Activated T-helper 1 cell treated with anti-CD3 and anti-CD28 coated beads, Interleukin-2, amount 50 U/mL, for 16 hours (primary cell): ENCODE results near the gene NIT1.
"Not testable (repeated sequence)": the region's sequence is repeated elsewhere in the genome, so short reads cannot be mapped to it uniquely, and the experiment has no call there.

Experiments used
- DNase-seq, 2 donors: peaks; one replicate each; pipeline ENCODE4 v3.0.0-alpha.2; 2020; ENCODE audit warnings: low read depth in 1 of 2, low spot score in 1 of 2

Gene NIT1

DNA sequence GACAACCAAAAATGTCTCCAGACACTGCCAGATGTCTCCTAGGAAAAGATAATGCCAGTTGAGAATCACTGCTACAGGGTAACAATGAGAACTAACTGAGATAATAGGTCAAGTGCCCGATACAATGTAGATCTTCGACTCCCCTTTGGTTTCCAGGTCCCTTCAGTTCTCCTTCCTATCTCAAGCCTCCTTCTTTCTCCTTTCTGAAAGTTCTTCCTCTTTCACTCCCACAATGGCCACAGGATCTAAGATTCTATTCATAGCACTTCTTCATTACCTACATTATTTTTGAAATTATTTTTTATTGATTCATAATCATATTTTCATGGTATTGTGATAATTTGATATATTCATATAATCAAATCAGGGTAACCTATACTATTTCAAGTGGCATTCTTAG is 6.4 kb upstream of the NIT1 start:
- DNase-seq: no peak

- DNase-seq: no peak
Measured at GRCh38 chr1:161113915-161114314, 4.0 kb upstream of the NIT1 start.

DNA sequence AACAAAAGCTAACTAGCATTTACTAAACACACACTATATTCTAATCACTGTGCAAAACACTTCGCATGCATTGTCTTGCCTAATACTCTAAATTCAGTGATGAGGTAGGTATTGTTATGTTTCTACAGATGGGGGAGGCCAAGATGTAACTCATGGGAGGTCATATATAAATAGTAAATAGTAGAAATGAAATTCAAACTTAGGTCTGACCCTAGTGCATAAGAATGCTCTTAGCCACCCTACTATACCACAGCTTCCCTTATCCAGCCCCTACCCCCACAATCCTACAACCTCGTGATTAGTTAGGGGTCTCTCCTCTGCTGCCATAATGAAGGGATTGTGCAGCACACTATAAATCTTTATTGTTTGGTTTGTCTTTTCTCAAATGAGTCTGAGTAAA is 3.3 kb upstream of the NIT1 start:
- no peak for DNase-seq

DNA sequence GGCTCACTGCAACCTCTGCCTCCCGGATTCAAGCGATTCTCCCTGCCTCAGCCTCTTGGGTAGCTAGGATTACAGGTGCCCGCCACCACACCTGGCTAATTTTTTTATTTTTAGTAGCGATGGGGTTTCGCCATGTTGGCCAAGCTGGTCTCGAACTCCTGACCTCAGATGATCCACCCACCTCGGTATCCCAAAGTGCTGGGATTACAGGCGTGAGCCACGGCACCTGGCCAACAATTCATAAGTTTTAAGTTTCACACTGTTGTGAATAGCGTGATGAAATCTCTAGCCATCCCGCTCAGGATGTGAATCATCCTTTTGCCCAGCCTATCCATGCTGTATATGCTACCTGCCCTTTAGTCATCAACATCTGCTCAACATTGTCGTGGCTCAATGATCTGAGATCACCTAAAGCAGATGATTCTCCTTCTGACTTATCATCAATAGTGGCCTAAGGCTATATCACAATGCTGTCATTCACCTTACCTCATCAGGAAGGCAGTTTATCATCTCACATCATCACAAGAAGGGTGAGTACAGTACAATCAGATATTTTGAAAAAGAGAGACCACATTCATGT is 2.7 kb upstream of the NIT1 start:
- DNase-seq: no peak

DNA sequence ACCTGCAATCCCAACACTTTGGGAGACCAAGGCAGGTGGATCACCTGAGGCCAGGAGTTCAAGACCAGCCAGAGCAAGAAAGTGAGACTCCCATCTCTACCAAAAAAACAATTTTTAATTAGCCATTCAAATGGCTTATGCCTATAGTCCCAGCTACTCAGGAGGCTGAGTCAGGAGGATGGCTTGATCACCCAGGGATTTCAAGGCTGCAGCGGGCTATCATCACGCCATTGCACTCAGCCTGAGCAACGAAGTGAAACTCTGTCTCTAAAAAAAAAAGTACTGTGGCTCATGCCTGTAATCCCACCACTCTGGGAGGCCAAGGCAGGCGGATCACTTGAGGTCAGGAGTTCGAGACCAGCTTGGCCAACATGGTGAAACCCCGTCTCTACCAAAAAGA is 1.9 kb upstream of the NIT1 start:
- DNase-seq: not testable (repeated sequence)

DNA sequence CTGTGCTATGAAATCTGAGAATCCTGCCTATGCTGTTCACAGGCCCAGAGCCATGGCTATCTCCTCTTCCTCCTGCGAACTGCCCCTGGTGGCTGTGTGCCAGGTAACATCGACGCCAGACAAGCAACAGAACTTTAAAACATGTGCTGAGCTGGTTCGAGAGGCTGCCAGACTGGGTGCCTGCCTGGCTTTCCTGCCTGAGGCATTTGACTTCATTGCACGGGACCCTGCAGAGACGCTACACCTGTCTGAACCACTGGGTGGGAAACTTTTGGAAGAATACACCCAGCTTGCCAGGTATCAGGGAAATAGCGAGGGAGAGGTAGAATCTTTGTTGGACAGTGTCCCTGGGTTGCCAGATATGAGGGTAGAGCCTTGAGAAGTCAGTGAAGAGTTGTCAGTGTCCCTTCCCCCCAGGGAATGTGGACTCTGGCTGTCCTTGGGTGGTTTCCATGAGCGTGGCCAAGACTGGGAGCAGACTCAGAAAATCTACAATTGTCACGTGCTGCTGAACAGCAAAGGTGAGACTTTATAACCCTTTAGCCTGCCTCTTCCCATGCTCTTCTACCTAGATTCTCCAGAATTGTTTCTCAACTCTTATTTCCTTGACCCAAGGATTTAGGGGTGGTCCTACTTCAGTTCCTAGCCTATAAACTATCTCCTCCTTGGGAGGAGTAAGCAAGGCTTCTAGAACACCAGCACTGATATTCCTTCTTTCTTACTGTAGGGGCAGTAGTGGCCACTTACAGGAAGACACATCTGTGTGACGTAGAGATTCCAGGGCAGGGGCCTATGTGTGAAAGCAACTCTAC is 1.4 kb downstream of the NIT1 start:
- DNase-seq: peak in 1 of 2 donors; percentile 46

- no peak for DNase-seq
Measured at GRCh38 chr1:161121042-161121650, 3.2 kb downstream of the NIT1 start.

DNA sequence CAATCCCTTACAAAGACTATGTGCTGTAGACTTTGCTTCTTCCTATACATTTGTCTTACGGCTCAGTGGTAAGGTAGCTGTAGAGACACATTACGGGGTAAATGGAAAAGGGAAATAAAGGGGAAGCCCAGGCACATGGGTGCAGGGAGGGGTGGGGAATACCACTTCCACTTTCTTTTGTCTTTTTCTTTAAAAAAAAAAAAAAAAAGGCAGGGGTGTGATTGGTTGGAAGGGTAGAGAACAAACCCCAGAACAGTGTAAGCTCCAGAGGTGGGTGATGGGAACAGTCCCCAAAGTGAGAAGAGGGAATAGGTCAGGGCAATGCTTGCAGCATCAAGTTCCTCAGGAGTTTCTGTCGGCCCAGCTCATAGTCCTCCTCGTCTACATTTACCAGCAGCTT is 3.9 kb downstream of the NIT1 start:
- no peak for DNase-seq

DNA sequence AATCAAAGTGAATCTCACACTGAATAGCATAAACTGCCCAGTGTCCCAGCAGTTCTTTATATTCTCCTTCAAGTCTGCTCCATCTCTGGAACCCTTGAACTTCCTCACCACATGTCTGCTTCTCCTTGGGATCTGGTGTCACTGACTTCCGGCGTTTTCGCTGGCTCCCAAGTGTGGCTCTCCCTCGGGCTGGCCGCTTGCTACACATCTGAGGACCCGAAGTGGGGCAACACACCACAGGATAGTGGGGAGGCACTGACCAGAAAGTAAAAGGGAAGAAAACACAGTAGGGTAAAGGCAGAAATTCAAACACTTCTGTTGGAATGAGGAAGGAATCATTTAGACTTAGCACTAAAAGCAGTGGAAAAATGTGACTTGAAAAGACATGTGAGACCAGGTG is 5.1 kb downstream of the NIT1 start:
- no peak for DNase-seq

- DNase-seq: no peak
Measured at GRCh38 chr1:161127649-161128048, 9.7 kb downstream of the NIT1 start.

DNA sequence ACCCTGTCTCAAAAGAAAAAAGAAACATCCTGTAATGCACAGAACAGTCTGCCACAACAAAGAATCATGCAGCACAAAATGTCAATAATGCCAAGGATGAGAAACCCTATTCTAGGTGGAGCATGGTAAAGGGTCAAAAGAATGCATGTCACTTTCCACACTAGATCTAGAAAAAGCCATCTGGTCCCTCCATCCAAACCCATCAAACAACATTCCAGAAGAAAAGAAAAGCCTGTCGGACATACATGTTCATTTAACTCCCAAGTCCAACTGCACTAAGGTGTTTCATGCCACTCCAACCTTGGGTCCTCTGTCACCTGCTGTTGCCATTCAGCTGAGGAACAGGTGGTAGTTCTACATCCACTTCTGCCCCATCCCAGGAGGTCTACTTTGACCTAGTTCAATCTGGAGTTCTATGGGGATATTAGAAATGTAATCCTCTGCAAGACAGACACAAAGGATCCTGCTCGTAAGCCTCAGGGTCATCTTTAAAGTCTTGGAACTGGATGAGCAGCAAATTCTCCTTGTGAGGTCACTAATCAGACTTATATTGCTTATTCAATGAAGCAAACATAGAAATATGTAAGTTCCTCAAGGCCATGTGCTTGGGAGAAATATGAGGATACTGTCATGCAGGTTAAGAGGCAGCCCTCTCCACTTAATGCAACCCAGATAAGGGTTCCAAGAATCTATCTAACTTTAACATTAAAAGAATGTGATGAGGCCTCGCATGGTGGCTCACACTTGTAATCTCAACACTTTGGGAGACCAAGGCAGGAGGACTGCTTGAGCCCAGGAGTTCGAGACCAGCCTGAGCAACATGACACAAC is 10.9 kb downstream of the NIT1 start:
- no peak for DNase-seq

DNA sequence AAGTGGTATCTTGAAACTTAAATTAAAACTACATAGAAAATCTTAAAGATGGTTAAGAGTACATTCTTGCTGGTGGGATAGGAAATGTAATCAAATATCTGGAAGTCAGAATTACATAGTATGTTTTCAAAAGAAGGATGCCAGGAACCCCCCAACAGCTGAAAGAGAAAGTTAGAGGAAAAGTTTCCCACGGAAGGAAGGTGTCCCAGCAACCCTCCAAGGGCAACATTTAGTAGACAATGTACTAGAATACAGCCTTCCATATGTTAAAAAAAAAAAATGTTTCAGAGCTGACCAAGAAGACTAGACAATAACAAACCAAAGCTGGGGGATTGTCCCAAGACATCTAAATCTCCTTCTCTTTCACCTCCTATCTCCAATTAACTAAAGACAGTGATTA is 12.4 kb downstream of the NIT1 start:
- DNase-seq: no peak

DNA sequence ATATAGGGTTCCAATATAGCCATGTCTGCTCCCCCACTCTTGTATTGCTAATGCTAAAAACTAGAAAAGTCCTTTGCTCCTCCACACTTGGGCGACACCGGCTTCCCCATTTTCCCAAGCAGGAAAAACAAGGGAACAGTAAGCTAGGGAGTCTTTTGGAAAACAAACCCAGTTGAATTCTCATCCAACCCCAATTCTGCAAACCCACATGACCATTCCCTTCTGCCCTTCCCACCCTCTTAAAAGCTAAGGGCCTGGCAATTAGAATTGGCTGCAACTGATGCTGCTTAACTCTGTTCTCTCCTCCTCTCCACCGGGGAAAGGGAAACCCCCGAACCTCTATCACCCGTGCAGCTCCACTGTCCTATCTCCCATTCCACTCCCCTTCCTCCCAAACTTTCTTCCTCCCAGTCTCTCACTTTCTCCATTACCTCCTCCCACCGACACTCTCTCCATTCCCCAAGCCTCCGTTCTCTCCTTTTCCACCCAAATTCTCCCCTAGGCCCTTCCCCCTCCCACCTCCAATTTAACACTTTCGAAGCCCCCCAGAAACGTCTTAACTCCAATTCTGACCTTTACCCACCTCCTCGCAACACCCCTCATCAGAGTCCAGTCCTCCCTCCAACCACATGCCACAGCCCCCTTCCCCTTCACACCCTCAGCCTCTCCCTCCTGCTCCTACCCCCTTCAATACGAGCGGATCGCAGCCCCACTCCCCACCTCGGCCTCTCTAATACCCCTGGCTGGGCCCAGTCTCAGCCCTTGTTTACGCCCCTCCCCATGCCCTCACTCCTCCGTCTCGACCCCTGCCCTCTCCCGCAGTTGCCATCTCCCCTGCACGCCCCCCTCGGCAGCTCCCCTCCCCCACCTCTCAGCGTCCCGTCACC is 13.9 kb downstream of the NIT1 start:
- no peak for DNase-seq

DNA sequence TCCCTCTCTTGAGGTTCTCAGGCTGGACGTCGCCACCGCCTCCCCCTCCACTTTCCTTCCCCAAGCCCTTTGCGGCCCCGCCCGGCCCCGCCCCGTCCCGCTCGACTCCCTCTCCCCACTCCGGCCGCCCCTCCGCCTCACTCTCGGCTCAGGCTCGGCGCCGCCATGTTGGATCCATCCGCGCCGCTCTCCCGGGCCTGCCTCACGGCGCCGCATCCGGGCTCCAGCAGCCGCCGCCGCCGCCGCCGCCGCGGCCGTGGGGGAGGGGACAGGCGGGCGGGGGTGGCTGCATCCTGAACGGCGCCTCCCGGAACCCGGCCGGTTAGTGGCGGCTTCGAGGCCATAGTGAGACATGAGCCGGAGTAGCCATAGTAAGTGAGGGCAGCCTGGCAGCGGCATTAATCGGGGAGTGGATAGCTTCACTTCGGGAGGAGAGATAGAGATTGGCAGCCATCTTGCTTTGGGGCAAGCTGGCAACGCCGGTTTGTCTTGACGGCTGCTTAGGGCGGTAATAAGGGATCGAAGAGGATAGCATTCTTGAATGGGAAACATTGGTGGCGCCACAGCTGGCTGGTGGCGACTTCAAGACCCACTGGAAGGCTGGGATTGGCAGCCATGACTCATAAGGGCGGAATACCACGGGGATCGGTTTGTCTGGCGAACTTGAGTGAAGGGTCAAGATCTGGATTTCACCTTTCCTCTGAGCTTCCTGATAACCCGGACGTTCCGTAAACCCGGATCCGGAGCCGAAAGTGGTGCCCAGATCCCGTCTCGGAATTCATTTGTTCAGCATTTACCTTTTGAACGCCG is 14.7 kb downstream of the NIT1 start, which contains the start of gene DEDD:
Gene DEDD (minus strand): TSS at position 258 of the 810 bp plus-strand sequence. CDS start 8,205 bp downstream, outside the sequence.
- DNase-seq: peak; percentile 68 to 85

DNA sequence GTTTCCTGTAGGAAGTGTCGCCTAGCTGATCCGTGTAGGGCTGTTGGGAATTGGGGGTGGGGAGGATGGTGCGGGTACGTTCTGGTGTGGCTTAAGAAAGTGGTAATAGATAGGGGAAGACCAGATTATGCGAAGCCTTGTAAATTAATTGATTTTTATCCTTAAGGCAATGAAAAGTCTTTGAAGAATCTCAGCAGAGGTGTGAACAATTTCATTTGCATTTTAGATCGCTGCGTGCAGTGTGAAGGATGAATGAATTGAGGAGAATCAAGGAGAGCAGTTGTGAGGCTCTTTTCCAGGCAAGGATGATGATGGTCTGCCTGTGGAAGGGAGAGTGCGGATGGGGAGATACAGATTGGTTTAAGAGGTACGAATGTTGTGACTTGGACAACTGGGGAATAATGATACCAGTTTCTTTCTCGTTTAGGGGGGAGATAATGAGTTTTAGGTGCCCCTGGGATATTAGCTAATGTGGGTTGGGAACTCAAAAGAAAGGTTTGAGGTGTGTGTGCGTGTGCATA is 15.4 kb downstream of the NIT1 start:
- DNase-seq: no peak

DNA sequence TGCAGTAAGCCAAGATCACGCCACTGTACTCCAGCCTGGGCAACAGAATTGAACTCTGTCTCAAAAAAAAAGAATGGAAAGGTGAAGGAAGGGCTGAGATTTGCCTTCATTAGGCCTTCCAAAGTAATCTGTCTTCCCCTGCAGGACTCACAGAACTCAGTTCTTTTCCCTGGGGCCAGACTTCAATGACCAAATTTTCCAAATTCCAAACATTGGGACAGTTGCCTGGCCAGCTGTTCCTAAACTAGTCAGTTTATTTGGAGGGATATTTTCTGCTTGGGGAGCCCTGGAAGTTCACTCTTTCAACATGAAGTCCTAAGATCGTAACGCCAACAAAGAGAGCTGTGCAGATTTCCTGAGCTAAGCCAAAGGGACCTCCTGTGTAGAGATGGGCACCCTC is 20.0 kb downstream of the NIT1 start:
- no peak for DNase-seq

GRCh38 chr1:161138431-161138830 is 20.5 kb downstream of the NIT1 start:
- DNase-seq: no peak

DNA sequence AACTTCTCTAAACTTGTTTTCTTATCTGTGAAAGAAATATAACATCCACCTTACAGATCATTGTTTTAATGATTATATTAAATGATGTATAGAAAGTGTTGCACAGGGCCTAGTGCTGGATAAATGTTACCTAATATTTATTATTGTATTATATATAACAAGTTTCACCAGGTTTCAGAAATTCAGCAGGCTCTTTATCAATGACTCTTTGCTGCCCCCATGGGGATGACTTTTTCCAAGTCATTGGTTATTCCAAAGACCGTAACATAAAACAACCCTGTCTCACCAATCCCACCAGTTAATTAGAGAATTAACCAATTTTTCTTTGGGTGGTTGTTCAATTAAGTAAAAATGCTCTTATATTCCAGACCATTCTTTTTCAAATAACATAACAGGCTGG is 21.9 kb downstream of the NIT1 start:
- no peak for DNase-seq

- no peak for DNase-seq
Measured at GRCh38 chr1:161140755-161141400, 23.0 kb downstream of the NIT1 start.
